ENCODE measurements around the gene PPARA.

PPARA gene

GRCh38 chr22:46114518-46115387, 35.6 kb upstream of the PPARA start:
- DNase-seq, result no peak

DNA sequence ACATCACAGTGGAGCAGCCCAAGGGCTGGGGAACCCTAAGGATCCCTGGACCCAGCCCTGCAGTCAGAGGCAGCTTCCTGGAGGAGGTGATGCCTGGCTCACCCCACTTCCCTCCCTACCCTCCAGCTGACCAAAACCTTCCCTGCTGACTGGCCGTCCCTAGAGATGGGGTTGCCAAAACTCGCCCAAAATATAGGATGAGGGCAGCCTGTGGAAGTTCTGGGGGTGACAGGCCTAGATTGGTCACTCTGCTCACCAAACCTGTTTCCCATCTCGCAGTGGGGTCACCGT, 35.0 kb upstream of the PPARA start:
- no peak for DNase-seq

DNA sequence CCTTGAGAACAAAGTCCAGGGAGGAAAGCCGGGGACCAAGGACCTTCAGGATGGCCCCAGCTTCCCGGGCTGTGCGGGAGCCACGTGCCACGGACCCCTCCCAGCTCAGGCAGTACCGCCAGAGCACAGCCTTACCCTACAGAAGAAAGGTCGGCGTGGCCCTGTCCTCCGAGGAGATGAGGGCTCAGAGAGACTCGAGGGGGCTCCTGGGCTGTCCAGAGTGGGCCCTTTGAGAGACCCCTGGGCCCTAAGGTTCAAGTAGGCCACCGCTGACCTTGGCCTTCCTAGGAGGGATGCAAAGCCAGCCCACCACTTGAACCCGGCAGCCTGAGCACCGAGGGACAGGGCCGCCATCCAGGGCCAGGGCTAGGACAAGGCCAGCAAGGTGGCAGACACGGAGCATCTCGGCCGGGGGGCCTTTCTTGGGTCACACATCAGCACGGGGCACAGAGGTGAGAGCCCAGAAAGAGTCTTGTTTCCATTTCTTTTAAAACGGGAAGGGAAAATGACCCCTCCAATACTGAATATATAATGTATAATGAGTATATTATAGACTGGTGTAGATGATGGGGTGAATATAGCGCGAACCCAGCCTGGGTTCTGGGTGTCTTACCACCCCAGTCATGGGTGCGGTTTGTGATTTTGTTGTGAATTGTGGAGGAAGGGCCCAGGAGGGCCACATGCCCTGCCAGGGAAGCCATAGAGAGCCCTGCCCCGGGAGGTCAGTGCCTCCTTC, 34.4 kb upstream of the PPARA start:
- DNase-seq, result no peak

- peak; percentile 38 for DNase-seq
Observed at GRCh38 chr22:46116491-46116958, 33.8 kb upstream of the PPARA start.

DNA sequence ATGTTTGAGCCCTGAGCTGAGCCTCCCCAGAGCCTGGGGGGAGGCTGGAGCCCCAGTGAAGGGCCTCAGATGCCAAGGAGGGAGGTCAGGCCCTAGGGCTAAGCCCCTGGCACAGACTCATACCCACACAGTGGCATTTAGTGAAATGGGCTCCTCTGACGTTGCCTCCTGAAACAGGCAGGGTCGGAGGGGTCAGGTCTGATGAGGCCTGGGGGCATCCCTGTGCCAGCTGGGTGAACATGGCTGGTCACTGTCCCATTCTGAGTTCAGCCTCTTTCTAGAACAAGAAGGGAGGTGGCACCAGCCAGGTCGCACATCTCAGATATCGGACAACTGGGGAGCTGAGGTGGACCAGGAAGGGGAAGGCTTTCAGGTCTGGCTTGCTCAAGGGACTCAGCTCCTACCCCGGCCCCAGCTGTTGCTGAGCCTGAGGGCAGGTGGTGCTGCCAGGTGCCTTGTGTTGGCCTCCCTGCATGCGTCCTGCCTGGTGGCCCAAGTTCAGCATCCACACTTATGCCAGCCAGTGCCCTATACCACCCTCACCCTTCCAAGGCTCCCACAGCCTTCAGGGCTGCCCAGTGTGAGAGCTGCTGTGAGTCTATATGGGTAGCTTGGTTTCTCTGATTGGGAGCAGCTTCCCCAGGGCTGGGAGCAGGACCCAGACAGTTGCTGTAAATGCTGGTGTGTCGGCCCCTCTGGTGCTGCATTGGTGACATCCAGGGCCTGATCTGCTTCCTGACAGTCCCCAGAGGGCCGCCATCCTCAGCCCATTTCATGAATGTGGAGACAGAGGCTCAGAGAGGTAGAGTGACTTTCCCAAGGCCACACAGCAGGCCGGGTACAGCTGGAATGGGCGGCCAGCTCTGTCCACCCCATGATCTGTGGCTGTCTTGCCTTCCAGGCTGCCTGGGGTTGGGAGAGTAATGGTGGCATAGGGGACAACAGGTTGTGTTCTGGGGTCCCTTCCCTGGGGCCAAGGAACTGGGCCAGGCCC, 32.8 kb upstream of the PPARA start:
- DNase-seq, result no peak

DNA sequence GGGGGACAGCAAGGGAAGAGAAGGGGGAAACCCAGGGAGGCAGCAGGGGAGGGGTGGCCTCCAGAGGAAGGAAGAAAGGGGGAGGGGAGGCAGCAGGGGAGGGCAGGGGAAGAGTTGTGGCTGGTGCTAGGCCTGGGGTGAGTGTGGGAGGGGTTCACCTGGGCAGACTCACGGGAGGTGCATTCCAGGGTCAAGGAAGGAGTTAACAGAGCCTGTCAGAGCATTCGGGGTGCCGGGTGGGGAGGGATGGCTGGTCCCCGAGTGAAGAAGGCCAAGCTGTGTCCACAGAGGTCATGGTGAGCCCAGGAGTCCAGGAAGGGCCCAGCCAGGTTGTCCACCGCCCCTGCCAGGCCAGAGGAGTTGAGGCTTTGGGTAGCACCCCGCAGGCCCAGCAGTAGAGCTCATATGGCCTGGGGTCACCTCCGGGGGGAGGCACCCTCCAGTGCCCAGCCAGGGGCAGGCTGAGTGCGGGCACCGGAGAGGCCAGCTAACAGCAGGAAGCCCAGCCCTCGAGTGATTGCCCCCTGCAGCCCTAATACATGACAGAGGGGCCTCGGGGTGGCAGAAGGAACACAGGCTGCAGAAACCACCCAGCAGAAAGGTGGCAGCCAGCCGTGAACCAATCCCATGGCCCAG, 31.1 kb upstream of the PPARA start:
- DNase-seq, result no peak

DNA sequence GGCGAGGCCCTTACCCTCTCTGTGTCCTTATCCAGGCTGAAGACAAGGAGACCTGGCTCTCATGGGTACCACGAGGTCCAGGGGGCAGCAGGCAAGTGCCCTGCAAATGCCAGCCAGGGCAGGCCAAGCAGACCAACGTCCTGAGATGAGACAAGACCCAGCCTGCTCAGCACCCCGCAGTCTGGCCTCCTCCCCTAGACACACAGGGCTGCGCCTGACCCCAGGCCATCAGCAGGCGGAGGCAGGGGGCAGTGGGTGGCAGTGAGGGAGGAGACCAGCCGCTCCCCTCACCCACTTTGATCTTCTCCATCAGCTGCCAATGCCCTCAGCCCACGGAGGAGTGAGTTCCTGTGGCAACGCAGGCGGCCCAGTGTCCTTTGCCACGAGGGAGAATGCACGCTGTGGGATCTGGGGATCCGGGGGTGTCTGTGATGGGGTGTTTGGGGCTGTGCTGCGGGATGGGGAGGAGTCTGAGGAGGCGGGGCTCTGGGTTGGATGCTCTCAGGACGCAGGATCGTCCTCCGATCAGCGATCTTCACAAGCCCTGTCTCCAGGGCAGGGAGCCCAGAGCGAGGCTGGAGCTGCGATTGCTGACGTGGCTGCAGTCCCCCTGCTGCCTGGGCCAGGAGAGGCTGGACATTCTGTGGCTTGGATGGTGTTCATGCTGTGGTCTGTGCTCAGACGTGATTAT, 30.5 kb upstream of the PPARA start:
- DNase-seq, result no peak

GRCh38 chr22:46120420-46120737, 29.9 kb upstream of the PPARA start:
- no peak for DNase-seq

DNA sequence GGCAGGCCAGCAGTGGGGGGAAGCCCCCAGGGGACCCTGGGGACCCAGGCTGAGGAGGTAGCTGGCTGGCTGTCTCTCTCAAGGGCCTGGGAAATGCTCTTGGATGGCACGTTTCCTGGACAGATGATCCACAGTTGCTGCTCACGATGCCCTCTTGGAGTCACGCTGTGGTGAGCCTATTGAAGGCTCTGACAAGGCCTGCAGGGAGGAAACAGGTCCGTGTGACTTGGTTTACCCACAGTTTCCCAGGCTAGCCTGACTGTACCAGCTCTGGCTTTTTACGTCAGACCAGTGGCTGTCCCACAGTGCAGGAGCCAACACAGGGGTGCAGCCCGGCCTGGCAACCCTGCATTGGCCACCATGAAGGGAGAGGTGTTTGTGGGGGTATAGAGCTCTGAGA, 29.2 kb upstream of the PPARA start:
- DNase-seq, result no peak

- DNase-seq, result no peak
Observed at GRCh38 chr22:46121523-46122287, 28.6 kb upstream of the PPARA start.

DNA sequence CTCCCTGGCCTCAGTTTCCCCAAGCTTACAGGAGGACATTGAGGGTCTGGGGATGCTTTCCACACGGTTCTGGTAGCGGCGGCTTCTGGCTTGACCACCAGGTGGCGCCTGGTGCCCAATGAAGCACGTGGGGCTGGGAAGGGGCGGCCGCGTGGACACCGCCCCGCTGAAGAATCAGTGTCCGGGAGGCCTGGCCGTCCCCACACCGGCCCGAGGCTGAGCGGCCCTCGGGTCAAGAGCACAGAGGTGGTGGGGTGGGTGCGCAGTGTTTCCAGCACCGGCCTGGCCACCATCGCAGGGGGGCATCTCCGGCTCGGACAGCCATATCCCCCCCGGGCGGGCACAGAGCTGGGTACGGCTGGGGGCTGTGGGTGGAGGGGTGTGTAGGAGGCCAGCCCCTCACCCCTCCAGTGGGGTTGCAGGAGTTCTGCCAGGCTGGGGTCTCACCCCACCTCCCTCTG, 27.8 kb upstream of the PPARA start:
- no peak for DNase-seq

- no peak for DNase-seq
Observed at GRCh38 chr22:46122980-46123693, 27.2 kb upstream of the PPARA start.

DNA sequence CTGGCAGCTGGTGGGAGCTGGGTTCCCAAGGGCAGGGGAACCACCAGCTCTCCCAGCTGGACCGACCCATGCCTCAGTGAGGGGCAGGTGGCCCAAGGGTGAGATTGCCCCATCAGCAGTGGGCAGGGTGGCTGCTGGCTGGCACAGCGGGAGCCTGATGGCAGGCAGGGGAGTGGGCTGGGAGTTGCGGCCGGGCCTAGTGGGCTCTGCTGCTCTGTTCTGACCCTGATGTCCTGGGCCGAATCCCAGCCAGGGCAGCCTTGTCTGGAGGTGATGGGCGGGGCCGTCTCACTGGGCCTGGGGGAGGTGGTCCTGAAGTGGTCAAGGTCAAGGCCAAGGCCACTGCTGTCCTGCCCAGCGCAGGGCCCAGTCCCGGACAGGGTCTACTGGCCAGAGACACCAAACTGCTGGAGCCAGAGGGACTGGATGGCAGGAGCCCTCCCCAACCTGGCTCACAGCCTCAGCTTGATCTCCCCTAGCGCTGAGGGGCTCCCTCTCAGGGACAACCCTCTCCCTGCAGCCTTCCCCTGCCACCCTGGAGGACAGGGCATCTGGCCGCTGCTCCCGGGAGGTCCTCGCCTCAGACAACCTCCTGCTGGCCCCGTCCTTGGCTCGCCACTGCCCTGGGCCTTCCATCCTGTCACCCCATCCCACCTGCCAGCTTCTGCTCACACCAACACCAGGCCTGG, 26.5 kb upstream of the PPARA start:
- no peak for DNase-seq

- no peak for DNase-seq
Observed at GRCh38 chr22:46124383-46125144, 25.8 kb upstream of the PPARA start.

- no peak for DNase-seq
Observed at GRCh38 chr22:46125311-46125710, 25.0 kb upstream of the PPARA start.

- no peak for DNase-seq
Observed at GRCh38 chr22:46125816-46126765, 24.2 kb upstream of the PPARA start.

DNA sequence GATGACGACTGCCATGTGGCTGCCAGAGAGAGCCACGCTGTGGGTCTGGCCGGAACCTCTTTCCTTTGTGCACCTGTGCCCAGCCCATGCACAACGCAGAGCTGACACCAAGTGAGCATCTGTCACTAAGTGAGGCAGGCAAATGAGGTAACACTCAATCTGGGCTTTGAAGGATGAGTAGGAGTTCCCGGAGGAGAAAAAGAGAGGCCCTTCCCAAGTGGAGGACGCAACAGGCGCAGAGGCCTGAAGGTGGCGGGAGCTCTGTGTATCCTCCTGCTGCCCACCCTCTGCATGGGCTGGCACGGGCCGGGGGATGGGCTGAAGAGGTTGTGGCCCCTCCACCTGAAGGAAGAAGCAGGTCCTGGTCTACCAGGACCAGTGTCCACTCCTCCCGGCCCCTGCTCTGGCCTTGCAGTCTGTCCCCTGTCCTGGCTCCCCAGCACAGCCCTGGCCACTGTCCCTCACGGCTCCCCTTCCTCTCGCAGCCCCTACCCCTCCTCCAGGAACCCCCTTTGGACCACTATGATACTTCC, 23.4 kb upstream of the PPARA start:
- DNase-seq, result no peak

DNA sequence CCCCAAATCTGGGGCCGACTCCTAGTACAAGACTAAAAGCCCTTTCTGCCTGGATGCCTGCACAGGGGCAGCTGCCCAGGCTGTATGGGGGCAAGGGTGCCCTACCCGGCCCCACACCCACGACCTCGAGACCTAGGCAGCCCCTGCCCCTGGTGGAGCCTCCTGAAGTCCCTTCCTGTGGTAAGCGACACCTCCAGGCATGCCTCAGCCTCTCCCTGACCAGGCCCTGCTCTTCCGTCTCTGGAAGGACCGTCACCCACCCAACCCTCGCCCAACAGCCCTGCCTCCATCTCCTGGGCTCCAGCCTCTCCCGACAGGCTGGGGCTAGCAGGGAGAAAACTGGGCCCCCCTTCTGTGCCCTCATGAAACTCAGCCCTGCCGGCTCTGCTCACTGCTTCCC, 22.8 kb upstream of the PPARA start:
- no peak for DNase-seq
